H1 (cell line): Measurements from ENCODE around the gene CHAC1. TPM values are rescaled to one million over a fixed set of nuclear protein-coding genes. Genes with fewer than 3 reads are reported as not detected.

Experiments
- CTCF ChIA-PET: fragments of 300-600 bp; sonication (Branson Sonifier 250); formaldehyde crosslinking; loops from one replicate; lab custom pipeline; 2021; ENCODE audit not compliant: partially characterized antibody; lab: Charles Lee
- POLR2A ChIA-PET: fragments of 300-600 bp; sonication (Branson Sonifier 250); formaldehyde crosslinking; loops from one replicate; lab custom pipeline; 2021; ENCODE audit warnings: inconsistent platforms; ENCODE audit not compliant: partially characterized antibody; lab: Charles Lee
- DNase-seq, 2 experiments: peaks; one replicate each; pipeline versions ENCODE4 v3.0.0 to v3.0.0-alpha.2; 2010 to 2022; ENCODE audit warnings: low spot score in 2 of 2, low read depth in 1 of 2, mixed read lengths in 1 of 2
- FAIRE-seq: peaks from 2 replicates; lab custom pipeline; 2011; peaks lifted over from hg19 to GRCh38; lab: Jason Lieb, UNC
- H2AFZ ChIP-seq: 2 replicates; pipeline ENCODE4 v1.8.1; 2012; ENCODE audit warnings: low read length, inconsistent platforms
- H2AK5ac ChIP-seq: 2 replicates; pipeline ENCODE4 v1.6.1; 2013; ENCODE audit warnings: low read depth, low read length
- H2BK120ac ChIP-seq: replicated peaks from 2 replicates; pipeline ENCODE3; 2013; ENCODE audit warnings: low read depth, low read length, inconsistent platforms
- H2BK12ac ChIP-seq: 2 replicates; pipeline ENCODE4 v1.6.1; 2013; ENCODE audit warnings: low read depth, low read length
- H2BK15ac ChIP-seq: 2 replicates; pipeline ENCODE4 v1.6.1; 2013; ENCODE audit warnings: low read length
- H2BK20ac ChIP-seq: 2 replicates; pipeline ENCODE4 v1.6.1; 2013; ENCODE audit warnings: low read length
- H2BK5ac ChIP-seq: 2 replicates; pipeline ENCODE4 v1.6.1; 2013; ENCODE audit warnings: low read depth, low read length
- H3K14ac ChIP-seq: 2 replicates; pipeline ENCODE4 v1.6.1; 2013; ENCODE audit warnings: inconsistent platforms; ENCODE audit not compliant: insufficient read length
- H3K18ac ChIP-seq: 2 replicates; pipeline ENCODE4 v1.6.1; 2013; ENCODE audit warnings: low read length; ENCODE audit errors: extremely low read depth
- H3K23ac ChIP-seq: 2 replicates; pipeline ENCODE4 v1.6.1; 2013; ENCODE audit warnings: inconsistent platforms; ENCODE audit not compliant: insufficient read length
- H3K23me2 ChIP-seq: 2 replicates; pipeline ENCODE4 v1.6.1; 2013; ENCODE audit warnings: low read depth, low read length
- H3K27ac ChIP-seq: 2 replicates; pipeline ENCODE4 v1.6.1; 2011; ENCODE audit warnings: low read depth, low read length, inconsistent platforms
- H3K27me3 ChIP-seq, 4 experiments: replicated peaks in 1 of 4; 1 replicate in 1 of 4; 2 replicates in 3 of 4; pipeline versions ENCODE4 v1.6.1 to v1.8.1; 2011 to 2013; ENCODE audit warnings: low read length in 3 of 4, mild to moderate bottlenecking in 3 of 4, inconsistent platforms in 2 of 4, mixed read lengths in 2 of 4, moderate library complexity in 1 of 4; ENCODE audit not compliant: control insufficient read depth in 3 of 4, insufficient read depth in 3 of 4; ENCODE audit errors: extremely low read depth in 1 of 4
- H3K36me3 ChIP-seq, 4 experiments: 2 replicates each; pipeline versions ENCODE4 v1.6.1 to v1.8.1; 2011 to 2013; ENCODE audit warnings: mild to moderate bottlenecking in 4 of 4, low read length in 3 of 4, moderate library complexity in 2 of 4, control low read depth in 1 of 4, inconsistent platforms in 1 of 4; ENCODE audit not compliant: insufficient read depth in 4 of 4, control insufficient read depth in 2 of 4
- H3K4ac ChIP-seq: replicated peaks from 2 replicates; pipeline ENCODE3; 2013; ENCODE audit warnings: low read length, low read depth, mixed read lengths, inconsistent platforms; ENCODE audit not compliant: insufficient read length
- H3K4me1 ChIP-seq, 4 experiments: replicated peaks in 1 of 4; 1 replicate in 1 of 4; 2 replicates in 3 of 4; pipeline versions ENCODE4 v1.6.1 to v1.8.1; 2011 to 2013; ENCODE audit warnings: low read length in 3 of 4, inconsistent platforms in 2 of 4, mixed read lengths in 1 of 4; ENCODE audit not compliant: insufficient read depth in 4 of 4, control insufficient read depth in 3 of 4
- H3K4me2 ChIP-seq, 2 experiments: 2 replicates each; pipeline versions ENCODE4 v1.6.1 to v1.8.1; 2011 to 2013; ENCODE audit warnings: low read depth in 2 of 2, low read length in 2 of 2, control low read depth in 1 of 2, inconsistent platforms in 1 of 2, mild to moderate bottlenecking in 1 of 2; ENCODE audit not compliant: insufficient read depth in 1 of 2
- H3K4me3 ChIP-seq, 4 experiments: fragments of 200-600, 300-600 bp in 1 of 4; sonication (generic), shearing (Covaris generic), sonication (Bioruptor Twin) in 1 of 4; 2 replicates each; pipeline versions ENCODE4 v1.5.1 to v1.8.1; 2011 to 2016; ENCODE audit warnings: low read length in 4 of 4, low read depth in 3 of 4, control low read depth in 2 of 4, inconsistent platforms in 2 of 4, mild to moderate bottlenecking in 2 of 4, mixed read lengths in 1 of 4, moderate library complexity in 1 of 4; ENCODE audit not compliant: insufficient read depth in 2 of 4; ENCODE audit errors: extremely low read depth in 1 of 4
- H3K56ac ChIP-seq: replicated peaks from 2 replicates; pipeline ENCODE3; 2013; ENCODE audit warnings: low read depth, mild to moderate bottlenecking, mixed read lengths, low read length, inconsistent platforms; ENCODE audit not compliant: insufficient read length
- H3K79me1 ChIP-seq: 2 replicates; pipeline ENCODE4 v1.6.1; 2013; ENCODE audit warnings: low read depth, low read length, control low read depth
- H3K79me2 ChIP-seq, 2 experiments: 2 replicates each; pipeline versions ENCODE4 v1.6.1 to v1.8.1; 2012 to 2013; ENCODE audit warnings: low read length in 2 of 2, mild to moderate bottlenecking in 2 of 2, inconsistent platforms in 1 of 2; ENCODE audit not compliant: insufficient read depth in 2 of 2, control insufficient read depth in 1 of 2
- H3K9ac ChIP-seq, 4 experiments: replicated peaks in 1 of 4; 1 replicate in 1 of 4; 2 replicates in 3 of 4; pipeline versions ENCODE4 v1.6.1 to v1.8.1; 2011 to 2013; ENCODE audit warnings: low read depth in 3 of 4, low read length in 3 of 4, control low read depth in 2 of 4, mild to moderate bottlenecking in 2 of 4, moderate library complexity in 2 of 4, inconsistent platforms in 1 of 4; ENCODE audit errors: extremely low read depth in 1 of 4
- H3K9me3 ChIP-seq, 2 experiments: 2 replicates each; pipeline versions ENCODE4 v1.6.1 to v1.8.1; 2012 to 2013; ENCODE audit warnings: mild to moderate bottlenecking in 2 of 2, moderate library complexity in 2 of 2, control low read depth in 1 of 2, inconsistent platforms in 1 of 2, low read depth in 1 of 2, low read length in 1 of 2, mixed read lengths in 1 of 2; ENCODE audit not compliant: insufficient read depth in 2 of 2
- H4K20me1 ChIP-seq, 2 experiments: replicated peaks in 1 of 2; 2 replicates each; pipeline versions ENCODE3 to v1.8.1; 2011 to 2013; ENCODE audit warnings: inconsistent platforms in 2 of 2, low read length in 2 of 2, mild to moderate bottlenecking in 1 of 2; ENCODE audit not compliant: insufficient read depth in 2 of 2, control insufficient read depth in 1 of 2
- H4K5ac ChIP-seq: 2 replicates; pipeline ENCODE4 v1.6.1; 2013; ENCODE audit warnings: low read length, low read depth, mixed read lengths, inconsistent platforms; ENCODE audit not compliant: insufficient read length
- H4K8ac ChIP-seq: 2 replicates; pipeline ENCODE4 v1.8.0; 2013; ENCODE audit warnings: mild to moderate bottlenecking, moderate library complexity, low read length, inconsistent platforms; ENCODE audit not compliant: insufficient read depth; ENCODE audit errors: extremely low read depth
- H4K91ac ChIP-seq: replicated peaks from 2 replicates; pipeline ENCODE3; 2013; ENCODE audit warnings: low read length, mixed read lengths, inconsistent platforms; ENCODE audit not compliant: insufficient read length
- RBBP5 ChIP-seq: IDR thresholded peaks from 2 replicates; pipeline ENCODE4 v1.7.1; 2012; ENCODE audit warnings: low read depth, mild to moderate bottlenecking, inconsistent platforms, low read length, moderate library complexity, borderline replicate concordance
- SUZ12 ChIP-seq: fragments of 200-600 bp; sonication (generic); IDR thresholded peaks from 2 replicates; pipeline ENCODE4 v1.6.1; 2012; ENCODE audit warnings: mild to moderate bottlenecking, inconsistent platforms, low read length, moderate library complexity, mixed read lengths
- WGBS, 2 experiments: shearing (Covaris generic) in 1 of 2; methylation state at CpG; one replicate each; pipeline versions ENCODE4 v1.1.6 to v1.1.7; 2013 to 2015; ENCODE audit warnings: low lambda C conversion rate in 2 of 2, mixed read lengths in 2 of 2, inconsistent platforms in 1 of 2, low coverage in 1 of 2, missing lambda C conversion rate in 1 of 2; ENCODE audit not compliant: insufficient replicate concordance in 2 of 2, insufficient coverage in 1 of 2, insufficient read length in 1 of 2; ENCODE audit errors: extremely low coverage in 1 of 2, missing lambda C conversion rate in 1 of 2; 5-methylcytosine and 5-hydroxymethylcytosine counted together
- polyA plus RNA-seq, 7 experiments: library from polyadenylated mRNA; depleted of rRNA in 3 of 7; stranded (reverse) in 5 of 7; unstranded in 2 of 7; fragments of >200 nt in 5 of 7; fragments of 200-250 nt in 2 of 7; gene quantifications; 1 replicate in 5 of 7; 2 replicates in 1 of 7; 4 replicates in 1 of 7; pipeline versions ENCODE4 v1.2.1 to v1.2.3, GENCODE V29; 2011 to 2013; ENCODE audit warnings: missing spikeins in 2 of 7, mixed read lengths in 2 of 7
- total RNA-seq: library from RNA; stranded (reverse); fragmentation: NEBNext Ultra II Directional; extraction: Animal tissue kit (Norgen Biotek cat#: 25700); gene quantifications from 2 replicates; pipeline ENCODE4 v1.2.1, GENCODE V29; 2021

Gene CHAC1
- total and polyA plus RNA-seq, 2 of the 8 experiments (the other 6 are each of a cell fraction or from before 2014, with no cell fraction given): 34.3 to 159 TPM

- H3K9me3 ChIP-seq: no peaks in the 10 kb centered on the region
- no peaks in the 10 kb centered on the region for H3K79me2 ChIP-seq
- H2BK15ac ChIP-seq: no peak overlapping the region
- no peak overlapping the region for H3K27ac ChIP-seq
- H4K91ac ChIP-seq: no peak overlapping the region
- peaks cover 0 to 13% of the 10 kb centered on the region in 2 experiments for H4K20me1 ChIP-seq
- H2BK120ac ChIP-seq: no peak overlapping the region
- H3K23ac ChIP-seq: no peak overlapping the region
- DNase-seq: no peak
- WGBS, 2 experiments: 71% methylated on average over 10 of the region's 10 CpGs; no CpG with 5 or more reads in 1 of the 2 experiments
- H3K4me2 ChIP-seq: no peak overlapping the region
- H3K23me2 ChIP-seq: peaks cover 8% of the 10 kb centered on the region; the same call in 1 of the 2 replicates
- H4K5ac ChIP-seq: no peak overlapping the region
- no peak overlapping the region for H3K4ac ChIP-seq
- H3K18ac ChIP-seq: no peak overlapping the region
- no peaks in the 10 kb centered on the region for H3K36me3 ChIP-seq
- H2BK20ac ChIP-seq: no peak overlapping the region
- peaks cover 3 to 20% (median 15%) of the 10 kb centered on the region in 4 experiments for H3K4me1 ChIP-seq
- CTCF ChIA-PET: interaction anchor here (1.1 to 33.1 kb wide), 7 partner anchors 2 to 63 kb away, joined by 3 to 619 read pairs (median 6); partner anchors contain the start of genes CHAC1, DLL4 and VPS18
- H2BK5ac ChIP-seq: no peak overlapping the region
- H3K56ac ChIP-seq: no peak overlapping the region
- no peak overlapping the region for H2AK5ac ChIP-seq
- H3K4me3 ChIP-seq: no peak overlapping the region
- no peak for TF ChIP-seq RBBP5
- peak; percentile 17; the same call in 1 of the 2 replicates for TF ChIP-seq SUZ12
- TF ChIP-seq, all 59 proteins: peak for 1
- Histone ChIP-seq H3K27me3 (peaks cover 46 to 80% (median 60%) of the 10 kb centered on the region in 4 experiments), H3K9ac (no peak overlapping the region), H3K79me1 (no peaks in the 10 kb centered on the region), H4K8ac (no peak overlapping the region), H2BK12ac (0 out of 2 replicates have a peak overlapping the region, but pooled peaks have one; percentile 27), H3K14ac (no peak overlapping the region), H2AFZ (no peak overlapping the region)
- POLR2A ChIA-PET: interaction anchor here (0.7 to 43.8 kb wide), 5 partner anchors 11 to 33 kb away, joined by 3 to 1505 read pairs (median 3); partner anchors contain the start of gene CHAC1
- no peak for FAIRE-seq
These were observed 30.7 kb upstream of the CHAC1 start for GRCh38 chr15:40922608-40923005.
